ENCODE measurements around the gene B4GAT1. TPM values are rescaled to one million over a fixed set of nuclear protein-coding genes. Genes with fewer than 3 reads are reported as not detected.
A peak's percentile ranks its signal among the peaks of the same experiment; 100 is the strongest.

B4GAT1 gene
- total and polyA plus RNA-seq, 2 of the 4 experiments (the other 2 are of a cell fraction), result 10.6 to 18.4 TPM

DNA sequence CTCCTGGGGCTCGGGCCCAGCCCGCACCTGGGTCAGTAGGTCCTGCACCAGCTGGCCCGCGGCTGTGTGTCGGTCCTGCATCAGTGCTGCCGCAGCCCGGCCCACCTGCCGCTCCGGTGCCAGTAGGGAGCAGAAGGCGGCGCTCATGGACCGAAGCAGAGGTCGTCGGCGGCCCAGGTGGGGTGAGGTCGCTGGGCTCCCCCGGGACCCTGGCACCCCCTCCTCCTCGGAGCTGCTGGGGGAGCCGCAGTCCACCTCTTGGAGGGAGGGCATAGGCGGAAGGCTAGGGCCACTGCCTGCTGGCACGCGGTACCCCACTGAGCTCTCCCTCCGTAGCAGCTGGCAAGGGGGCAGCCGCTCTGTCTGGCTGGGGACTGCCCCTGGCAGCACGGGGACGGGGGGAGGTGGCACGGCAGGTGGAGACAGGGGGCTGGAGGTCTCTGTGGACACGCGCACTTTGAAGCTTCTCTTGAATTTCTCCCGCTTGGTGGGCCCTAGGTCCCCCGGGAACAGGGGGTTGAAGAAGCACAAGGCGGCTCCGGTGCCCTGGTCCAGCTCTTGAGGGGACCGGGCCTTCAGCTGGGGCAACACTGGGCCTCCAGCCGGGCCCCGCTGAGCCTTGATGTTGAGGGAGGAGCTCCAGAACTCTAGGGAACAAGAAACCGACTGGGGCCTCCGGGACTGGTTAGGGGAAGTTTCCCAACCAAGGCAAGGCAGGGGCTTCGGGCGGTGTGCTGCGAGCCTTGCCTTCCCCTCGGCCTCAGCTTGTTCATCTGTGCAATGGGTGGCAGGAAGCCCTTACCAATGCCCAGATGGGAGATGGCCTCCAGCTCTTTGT, 12.6 kb downstream of the B4GAT1 start:
- TF ChIP-seq CHD1 (IDR thresholded peaks at IDR 0.05; ENCODE audit: low read depth, low read length) (no peak), POLR2A (IDR thresholded peaks at IDR 0.05; ENCODE audit: low read depth, low read length) (0 out of 2 replicates have a peak, but pooled peaks have one; percentile 6), RCOR1 (IDR thresholded peaks at IDR 0.05; ENCODE audit: insufficient replicate concordance, low read length) (no peak), MXI1 (IDR thresholded peaks at IDR 0.05; ENCODE audit: borderline replicate concordance, low read depth, low read length) (no peak)
- Histone ChIP-seq H3K36me3 (ENCODE audit: control insufficient read depth, insufficient read depth, low read length) (peaks cover 27% of the 10 kb centered on the region), H3K18ac (ENCODE audit: low read depth, low read length) (peak overlapping the region; percentile 67), H3K9ac (ENCODE audit: low read depth, low read length) (peak overlapping the region; percentile 72), H4K91ac (ENCODE audit: insufficient read depth, low read depth, low read length) (peak overlapping the region; percentile 90), H2AFZ (replicated peaks; ENCODE audit: low read length, poor library complexity) (peak overlapping the region; percentile 83), H4K5ac (ENCODE audit: low read depth, low read length) (peak overlapping the region; percentile 69; the same call in 1 of the 2 replicates), H2AK5ac (ENCODE audit: low read depth, low read length) (peak overlapping the region; percentile 90), H4K20me1 (ENCODE audit: insufficient read depth, low read length) (peaks cover 21% of the 10 kb centered on the region), H3K23ac (ENCODE audit: low read depth, low read length) (peak overlapping the region; percentile 97), H3K14ac (replicated peaks; ENCODE audit: low read depth, low read length) (peak overlapping the region; percentile 95), H2BK120ac (ENCODE audit: low read depth, low read length) (peak overlapping the region; percentile 91), H3K9me1 (ENCODE audit: insufficient read depth, low read length) (no peaks in the 10 kb centered on the region), H3K27ac (ENCODE audit: insufficient read depth, low read length) (peak overlapping the region; percentile 89), H2BK15ac (ENCODE audit: low read depth, low read length) (peak overlapping the region; percentile 54; the same call in 1 of the 3 replicates), H2AK9ac (replicated peaks; ENCODE audit: low read depth, low read length, poor library complexity) (peak overlapping the region; percentile 99), H4K8ac (ENCODE audit: low read depth in 2 of 2, low read length in 2 of 2) (peak overlapping the region; percentile 63 to 79; a peak in 3 of 4 replicates), H2BK20ac (ENCODE audit: low read depth, low read length) (peak overlapping the region; percentile 38; the same call in 1 of the 2 replicates), H2BK5ac (ENCODE audit: low read depth, low read length, poor library complexity, severe bottlenecking) (peak overlapping the region; percentile 97), H3K27me3 (ENCODE audit: control insufficient read depth, insufficient read depth, low read length) (no peaks in the 10 kb centered on the region), H3K4me3 (ENCODE audit: insufficient read depth, low read depth, low read length) (peak overlapping the region; percentile 60), H3K9me3 (ENCODE audit: control insufficient read depth, insufficient read depth, low read length) (no peaks in the 10 kb centered on the region), H3K4ac (ENCODE audit: low read depth, low read length) (peak overlapping the region; percentile 97), H3K79me1 (ENCODE audit: low read depth in 1 of 2, low read length in 2 of 2) (peaks cover 5 to 45% of the 10 kb centered on the region in 2 experiments; a peak in 3 of 4 replicates), H3K56ac (ENCODE audit: extremely low read depth, insufficient read depth, low read length) (peak overlapping the region; percentile 16; the same call in 1 of the 2 replicates), H3K4me1 (ENCODE audit: control insufficient read depth, insufficient read depth, low read length) (peaks cover 23% of the 10 kb centered on the region), H3K4me2 (ENCODE audit: low read depth, low read length) (peak overlapping the region; percentile 92)
- intact Hi-C loops (cut with micrococcal nuclease) (no loop called here), dilution Hi-C loops (cut with HindIII; ENCODE audit: low sequenced_read_pairs, unreplicated experiment) (no loop called here), in situ Hi-C loops (cut with MboI; ENCODE audit: low sequenced_read_pairs) (no loop called here)
- CTCF ChIA-PET, result interaction anchor here (0.5 to 2.1 kb wide), 4 partner anchors 23 to 56 kb away, joined by 3 to 17 read pairs (median 3); no protein-coding TSS in a partner anchor
- ATAC-seq (ENCODE audit: low read depth), result no peak
- POLR2A ChIA-PET (ENCODE audit: unreplicated experiment), result interaction anchor here (1.7 to 2.2 kb wide), 3 partner anchors 8 to 22 kb away, joined by 5 to 23 read pairs (median 5); no protein-coding TSS in a partner anchor
- 76% methylated on average over 33 of the region's 42 CpGs; no CpG with 5 or more reads in 1 of the 2 experiments for WGBS, 2 experiments (ENCODE audit: extremely low coverage in 2 of 2, insufficient read length in 1 of 2)
- no peak for DNase-seq
- BruUV-seq (replicated peaks), result TSS peak; percentile 48
